Ammon's horn (tissue), 1 donor: ENCODE results near the gene ABTB2.
"Not testable (repeated sequence)": the region's sequence is repeated elsewhere in the genome, so short reads cannot be mapped to it uniquely, and the experiment has no call there.

Experiments used
- DNase-seq: peaks from one replicate; pipeline ENCODE4 v3.0.0-alpha.2; 2016; ENCODE audit warnings: low spot score

Gene ABTB2

GRCh38 chr11:34262531-34263081 is 95.2 kb downstream of the ABTB2 start:
- DNase-seq = peak; percentile 80

- peak; percentile 68 for DNase-seq
These were observed 96.0 kb downstream of the ABTB2 start for GRCh38 chr11:34261820-34262219.

DNA sequence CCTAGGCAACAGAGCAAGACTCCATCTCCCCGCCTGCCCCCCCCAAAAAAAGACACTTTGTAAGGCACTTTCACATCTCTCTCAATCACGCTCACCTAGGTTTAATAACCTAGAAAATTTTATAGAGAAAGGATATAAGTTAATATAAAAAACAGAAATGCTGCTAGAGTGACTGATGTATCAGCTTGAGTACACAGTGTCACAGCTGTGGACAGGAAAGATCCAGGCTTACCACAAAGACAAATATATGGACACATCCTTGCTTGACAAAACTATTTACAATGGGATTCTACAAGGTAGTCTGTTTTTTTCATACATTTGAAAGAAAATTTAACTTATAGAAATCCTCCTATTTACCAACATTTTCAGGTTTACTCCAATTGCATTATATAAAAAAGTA is 96.7 kb downstream of the ABTB2 start:
- no peak for DNase-seq

DNA sequence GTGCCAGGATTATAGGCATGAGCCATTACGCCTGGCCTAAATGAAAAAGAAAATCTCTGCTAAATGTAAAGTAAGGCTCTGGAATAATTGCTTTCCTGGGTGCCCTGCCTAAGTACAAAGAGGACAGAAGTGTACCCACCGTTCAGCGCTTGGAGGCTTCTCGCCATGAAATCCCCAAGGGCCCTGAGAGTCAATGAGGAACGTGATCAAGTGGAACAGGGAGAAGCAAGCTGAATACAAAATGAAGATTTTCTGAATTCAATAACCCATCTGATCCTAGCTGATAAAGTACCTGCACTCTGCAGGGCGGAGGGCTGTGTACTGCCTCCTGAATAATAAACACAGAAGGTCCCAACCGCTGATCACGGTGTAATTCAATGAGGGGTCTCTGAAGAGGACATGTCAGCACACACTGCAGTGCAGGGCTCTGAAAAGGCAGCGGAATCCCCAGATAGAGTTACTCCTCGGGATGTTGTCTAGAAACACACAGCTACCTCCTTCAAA is 97.7 kb downstream of the ABTB2 start:
- DNase-seq = no peak

- DNase-seq = no peak
These were observed 98.7 kb downstream of the ABTB2 start for GRCh38 chr11:34259087-34259486.

- DNase-seq = no peak
These were observed 101.2 kb downstream of the ABTB2 start for GRCh38 chr11:34256626-34257025.

GRCh38 chr11:34256150-34256549 is 101.7 kb downstream of the ABTB2 start:
- no peak for DNase-seq

DNA sequence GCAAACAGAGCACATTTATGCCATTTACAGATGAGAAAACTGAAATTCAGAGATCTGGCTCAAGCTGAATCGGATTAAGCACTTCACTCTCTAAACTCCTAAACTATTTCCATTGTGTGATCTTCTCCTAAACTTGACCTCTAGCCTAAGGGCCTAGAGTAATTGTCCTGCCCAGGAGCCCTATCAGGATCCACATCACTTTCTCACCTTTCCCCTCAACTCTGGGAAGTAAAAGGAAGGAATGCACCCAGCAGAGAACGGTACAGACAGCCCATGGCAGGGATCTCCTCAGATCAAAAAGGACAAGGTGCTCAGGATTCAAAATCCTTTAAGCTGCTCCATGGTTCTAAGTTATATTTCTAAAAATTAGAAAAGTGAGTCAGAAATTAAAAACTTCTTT is 102.7 kb downstream of the ABTB2 start:
- no peak for DNase-seq

DNA sequence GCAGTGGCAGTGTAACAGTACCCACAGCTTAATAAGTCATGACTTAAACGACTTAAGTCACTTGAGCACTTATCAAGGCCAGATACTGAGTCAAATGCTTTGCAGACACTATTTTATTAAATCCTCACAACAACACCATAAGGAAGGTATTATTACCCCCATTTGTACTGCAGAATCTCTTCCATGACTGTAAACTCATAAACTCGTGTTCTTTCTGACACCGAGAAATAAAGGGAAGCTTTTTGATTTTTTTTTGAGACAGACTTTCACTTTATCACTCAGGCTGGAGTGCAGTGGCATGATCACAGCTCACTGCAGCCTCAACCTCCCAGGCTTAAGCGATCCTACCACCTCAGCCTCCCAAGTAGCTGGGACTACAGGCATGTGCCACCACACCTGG is 103.8 kb downstream of the ABTB2 start:
- DNase-seq = no peak

DNA sequence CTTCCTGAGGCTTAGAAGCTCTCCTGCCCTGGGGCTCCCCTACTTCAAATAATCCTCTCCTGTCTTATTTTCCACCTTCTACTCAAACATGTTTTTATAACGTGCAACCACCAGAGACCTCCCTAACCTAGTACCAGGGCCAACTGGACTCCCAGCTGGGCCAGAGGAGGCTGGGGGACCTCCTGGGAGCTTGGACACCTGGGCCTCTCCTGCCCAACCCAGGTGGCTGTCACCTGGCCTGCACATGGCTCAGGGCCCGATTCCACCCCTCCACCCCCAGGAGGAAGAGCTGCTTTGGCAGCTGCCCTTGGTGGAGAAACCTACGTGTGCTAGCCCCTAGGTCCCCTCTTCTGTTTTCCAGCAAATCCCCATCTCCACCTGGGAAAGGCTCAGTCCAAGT is 105.2 kb downstream of the ABTB2 start:
- no peak for DNase-seq

- DNase-seq = no peak
These were observed 105.8 kb downstream of the ABTB2 start for GRCh38 chr11:34252015-34252414.

GRCh38 chr11:34251589-34251980 is 106.2 kb downstream of the ABTB2 start:
- no peak for DNase-seq

DNA sequence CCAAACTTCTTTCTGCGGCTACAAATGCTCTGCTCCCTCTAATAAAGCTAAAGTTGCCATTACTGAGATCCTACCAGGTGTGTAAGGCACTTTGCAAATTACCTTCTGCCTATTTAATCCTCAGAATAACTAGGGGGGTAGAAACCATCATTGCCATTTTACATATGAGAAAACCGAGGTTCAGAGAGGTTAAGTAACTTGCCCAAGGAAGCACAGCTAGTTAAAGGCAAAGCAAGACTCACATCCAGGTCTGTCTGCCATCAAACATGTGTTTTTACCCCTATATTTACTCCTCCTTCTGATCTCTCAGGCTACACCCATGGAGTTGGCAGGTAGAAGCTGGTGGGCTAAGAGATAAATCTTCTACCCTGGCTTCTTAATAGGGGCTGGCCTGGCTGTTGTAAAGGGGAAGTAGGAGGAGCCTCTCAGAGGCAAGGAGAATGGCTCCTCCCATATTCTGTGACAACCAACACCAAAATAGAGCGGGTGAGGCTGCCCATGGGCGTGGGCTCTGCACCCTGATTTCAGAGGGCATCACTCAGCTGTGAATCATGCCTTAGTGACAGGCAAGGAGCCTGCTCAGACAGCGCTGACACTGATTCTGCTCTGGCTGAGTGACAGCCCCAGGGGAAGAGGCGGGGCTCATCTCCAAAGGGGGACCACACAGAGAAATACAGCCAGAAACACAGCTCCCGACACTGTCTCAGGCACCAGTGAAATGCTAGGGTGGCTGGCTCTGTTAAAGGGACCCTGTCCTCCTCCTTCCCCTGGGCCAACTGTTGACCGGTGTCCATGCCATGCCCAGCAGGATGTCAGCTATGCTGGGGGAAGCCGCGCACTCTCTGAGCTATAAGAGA is 106.8 kb downstream of the ABTB2 start:
- DNase-seq = peak; percentile 81

- no peak for DNase-seq
These were observed 107.6 kb downstream of the ABTB2 start for GRCh38 chr11:34250211-34250610.

DNA sequence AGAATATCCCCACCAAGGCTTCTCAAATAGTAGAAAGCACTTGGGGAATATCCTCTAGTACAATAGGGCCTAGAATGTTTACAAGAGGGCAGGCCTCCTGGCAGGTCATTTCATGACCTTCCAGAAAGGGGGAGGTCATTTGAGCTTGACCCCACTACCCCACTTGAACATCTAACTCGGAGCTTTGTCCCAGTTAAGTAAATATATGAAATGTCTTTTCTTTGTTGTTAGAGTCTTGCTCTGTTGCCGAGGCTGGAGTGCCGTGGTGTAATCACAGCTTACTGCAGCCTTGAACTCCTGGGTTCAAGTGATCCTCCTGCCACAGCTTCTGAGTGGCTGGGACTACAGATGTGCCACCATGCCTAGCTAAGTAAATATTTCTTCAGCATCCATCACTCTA is 108.4 kb downstream of the ABTB2 start:
- DNase-seq = no peak

- not testable (repeated sequence) for DNase-seq
These were observed 111.3 kb downstream of the ABTB2 start for GRCh38 chr11:34246511-34246910.

DNA sequence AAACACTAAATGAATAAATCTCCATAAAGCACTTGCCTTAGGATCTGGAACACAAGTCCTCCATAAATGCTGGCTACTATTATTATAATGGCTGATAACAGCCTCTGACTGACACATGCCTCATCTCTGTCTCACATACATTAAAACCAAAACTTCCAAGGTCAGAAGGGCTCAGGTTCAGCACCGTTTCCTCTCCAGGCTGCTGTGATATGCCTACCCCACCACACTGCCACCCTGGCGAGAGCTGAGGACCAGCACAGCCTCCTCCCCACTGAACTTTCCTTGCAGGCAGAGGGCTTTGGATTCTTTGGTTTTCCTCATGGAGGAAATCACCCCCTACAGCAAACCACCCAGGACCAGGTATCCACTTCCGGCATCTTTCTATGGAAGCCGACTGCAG is 112.8 kb downstream of the ABTB2 start:
- DNase-seq = no peak

DNA sequence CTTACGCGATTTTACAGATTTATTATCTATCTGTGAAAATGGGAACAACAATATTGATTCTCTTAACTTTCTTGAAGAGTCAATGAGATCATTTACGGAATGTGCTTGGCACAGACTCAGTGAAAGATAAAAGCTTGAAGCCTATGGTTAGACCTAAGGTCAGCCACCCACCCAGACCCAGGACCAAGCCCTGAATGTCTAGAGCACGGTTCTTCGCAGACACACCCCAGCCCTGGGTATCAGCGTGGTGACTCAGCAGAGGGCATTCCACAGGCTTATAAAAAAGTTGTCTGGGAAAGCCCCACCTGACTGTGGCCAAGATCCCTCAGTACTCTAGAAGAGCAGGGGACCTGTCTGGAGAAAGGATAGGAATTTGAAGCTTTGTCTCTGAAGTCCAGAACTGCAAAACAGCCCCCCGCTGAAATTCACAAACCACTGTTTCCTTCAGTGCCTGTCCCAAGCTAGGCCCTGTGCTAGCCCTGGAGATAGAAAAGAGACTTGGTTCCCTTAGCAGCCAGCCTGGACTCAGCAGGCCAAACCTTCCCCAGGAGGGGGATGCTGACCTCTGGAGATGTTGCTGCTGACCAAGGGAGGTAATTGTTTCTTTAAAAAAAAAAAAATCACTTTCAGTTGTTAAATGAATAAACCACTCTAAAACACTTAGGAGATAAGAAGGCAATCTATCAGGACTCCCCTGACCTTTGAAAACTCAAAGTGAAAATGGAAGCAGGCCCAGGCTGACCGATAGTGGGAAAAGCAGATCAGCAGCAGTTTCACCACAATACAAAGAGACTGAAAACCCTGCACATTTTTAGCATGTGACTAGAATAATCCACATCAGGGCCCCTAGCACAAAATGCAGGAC is 114.0 kb downstream of the ABTB2 start:
- no peak for DNase-seq

GRCh38 chr11:34242037-34242625 is 115.7 kb downstream of the ABTB2 start:
- no peak for DNase-seq

- DNase-seq = no peak
These were observed 117.7 kb downstream of the ABTB2 start for GRCh38 chr11:34240150-34240494.

DNA sequence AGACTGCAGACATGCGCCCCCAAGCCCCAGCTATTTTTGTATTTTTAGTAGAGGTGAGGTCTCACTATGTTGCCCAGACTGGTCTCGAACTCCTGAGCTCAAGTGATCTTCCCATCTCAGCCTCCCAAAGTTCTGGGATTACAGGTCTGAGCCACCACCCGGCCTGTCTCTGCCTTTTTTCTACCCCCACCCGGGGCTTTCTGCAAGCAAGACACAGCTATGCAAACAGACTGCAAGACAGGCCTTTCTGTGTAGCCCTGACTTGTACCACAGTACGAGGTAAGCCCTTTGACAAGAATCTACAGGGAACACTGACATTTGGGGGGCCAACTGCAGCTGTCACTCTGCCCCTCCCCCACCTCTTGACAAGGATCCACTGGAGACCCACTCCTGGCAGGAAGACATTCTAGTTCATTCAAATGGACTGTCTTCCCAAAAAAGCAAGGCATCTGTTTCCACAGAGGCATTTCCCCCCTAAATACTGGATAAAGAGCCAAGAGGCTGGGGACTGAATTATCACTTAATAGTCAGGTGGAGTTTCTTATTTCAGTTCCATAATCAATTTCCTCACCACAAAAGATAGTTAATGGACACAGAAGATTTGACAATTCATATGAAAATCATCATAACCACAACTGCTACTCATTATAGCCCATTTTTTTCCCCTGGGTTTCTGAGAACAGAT is 118.2 kb downstream of the ABTB2 start:
- no peak for DNase-seq

- DNase-seq = no peak
These were observed 118.8 kb downstream of the ABTB2 start for GRCh38 chr11:34238966-34239365.
